K562 (cell line): ENCODE results near the gene DCTN2. TPM values are rescaled to one million over a fixed set of nuclear protein-coding genes. Genes with fewer than 3 reads are reported as not detected.

Source experiments
- ARID4B ChIP-seq: sonication (generic); formaldehyde crosslinking; IDR thresholded peaks from 2 replicates; pipeline ENCODE4 v1.8.0; 2022; ENCODE audit warnings: mild to moderate bottlenecking, missing genetic modification reagents
- CHD1 ChIP-seq: fragments of 200-600 bp; sonication (generic); IDR thresholded peaks from one replicate; pipeline ENCODE4 v1.6.1; 2012; ENCODE audit warnings: mild to moderate bottlenecking, moderate library complexity, low read length, inconsistent platforms
- E2F6 ChIP-seq, 2 experiments: IDR thresholded peaks; 2 replicates each; pipeline ENCODE4 v1.6.1; 2011; ENCODE audit warnings: borderline replicate concordance in 1 of 2, control low read depth in 1 of 2, low read depth in 1 of 2, low read length in 1 of 2, mild to moderate bottlenecking in 1 of 2, mixed read lengths in 1 of 2, moderate library complexity in 1 of 2; ENCODE audit not compliant: insufficient read depth in 1 of 2, insufficient read length in 1 of 2, poor library complexity in 1 of 2, severe bottlenecking in 1 of 2; ENCODE audit errors: extremely low read depth in 1 of 2
- ETV5 ChIP-seq: sonication (generic); formaldehyde crosslinking; IDR thresholded peaks from 2 replicates; pipeline ENCODE4 v1.4.0; 2020; ENCODE audit warnings: low read depth, mild to moderate bottlenecking, missing genetic modification reagents
- HDGF ChIP-seq: fragments of 450-650 bp; IDR thresholded peaks from 2 replicates; pipeline ENCODE4 v1.6.1; 2016
- PTRF ChIP-seq: fragments of 450-650 bp; IDR thresholded peaks from 2 replicates; pipeline ENCODE4 v1.6.1; 2016; ENCODE audit warnings: mild to moderate bottlenecking, missing genetic modification characterization, missing compliant biosample characterization
- RBM14 ChIP-seq: fragments of 200-400 bp; formaldehyde crosslinking; IDR thresholded peaks from 2 replicates; pipeline ENCODE4 v1.6.1; 2018; ENCODE audit warnings: low read depth, mild to moderate bottlenecking, low read length, moderate library complexity, borderline replicate concordance; ENCODE audit not compliant: insufficient read depth
- RFX7 ChIP-seq: fragments of 250-450 bp; sonication (Bioruptor Pico); IDR thresholded peaks from 2 replicates; pipeline ENCODE4 v1.5.1; 2021; ENCODE audit warnings: mild to moderate bottlenecking
- RNF2 ChIP-seq: sonication (generic); IDR thresholded peaks from 2 replicates; pipeline ENCODE4 v1.6.1; 2016
- SIN3B ChIP-seq: fragments of 450-650 bp; IDR thresholded peaks from 2 replicates; pipeline ENCODE4 v1.6.1; 2017; ENCODE audit warnings: low read depth, mild to moderate bottlenecking, moderate library complexity
- SP1 ChIP-seq: sonication (generic); formaldehyde crosslinking; IDR thresholded peaks from 2 replicates; pipeline ENCODE4 v1.8.1; 2022; ENCODE audit warnings: mild to moderate bottlenecking, missing genetic modification reagents
- SREBF1 ChIP-seq: fragments of 150-350 bp; IDR thresholded peaks from 2 replicates; pipeline ENCODE4 v1.6.1; 2014; ENCODE audit warnings: antibody characterized with exemption, low read depth, low read length, borderline replicate concordance
- SUPT5H ChIP-seq: fragments of 450-650 bp; IDR thresholded peaks from 2 replicates; pipeline ENCODE4 v1.6.1; 2016
- ZFP1 ChIP-seq: fragments of 450-650 bp; formaldehyde crosslinking; IDR thresholded peaks from 2 replicates; pipeline ENCODE4 v1.4.0; 2020; ENCODE audit warnings: mild to moderate bottlenecking, mixed read lengths
- ZNF239 ChIP-seq: fragments of 250-450 bp; sonication (Bioruptor Pico); IDR thresholded peaks from 2 replicates; pipeline ENCODE4 v1.4.0; 2020; ENCODE audit warnings: mild to moderate bottlenecking
- polyA plus RNA-seq, 8 experiments: library from polyadenylated mRNA; depleted of rRNA in 4 of 8; stranded (reverse) in 5 of 8; unstranded in 3 of 8; fragments of >200 nt; fragmentation: Nextera tagmentation in 2 of 8; fragmentation: Illumina TruSeq in 1 of 8; extraction: Ambion mirVana in 2 of 8; extraction: Trizol in 1 of 8; gene quantifications; 2 replicates each; pipeline versions ENCODE4 v1.2.1 to v1.2.3, GENCODE V29; 2011 to 2014; ENCODE audit warnings: inconsistent platforms in 1 of 8, missing spikeins in 1 of 8
- total RNA-seq, 7 experiments: library from RNA; depleted of rRNA in 6 of 7; stranded (reverse); fragments of >200 nt in 6 of 7; fragmentation: Illumina TruSeq in 2 of 7; extraction: Trizol in 2 of 7; gene quantifications; 2 replicates each; pipeline versions ENCODE4 v1.2.1 to v1.2.3, GENCODE V29; 2011 to 2021; ENCODE audit warnings: low replicate concordance in 1 of 7
- TF ChIP-seq, protein P1 (sequence below): fragments of 250-450 bp; sonication (Bioruptor Pico); IDR thresholded peaks from 2 replicates; pipeline ENCODE4 v1.6.1; 2021; ENCODE audit warnings: mild to moderate bottlenecking
- TF ChIP-seq, protein P2 (sequence below), 2 experiments: fragments of 150-350 bp in 1 of 2; IDR thresholded peaks; 2 replicates each; pipeline ENCODE4 v1.6.1; 2012 to 2016; ENCODE audit warnings: low read depth in 2 of 2, low read length in 2 of 2, mild to moderate bottlenecking in 1 of 2, moderate library complexity in 1 of 2

Gene DCTN2
- total and polyA plus RNA-seq, 9 of the 15 experiments (the other 6 are each of a cell fraction or from before 2014, with no cell fraction given): 43.6 to 270 (median 125) TPM

DNA sequence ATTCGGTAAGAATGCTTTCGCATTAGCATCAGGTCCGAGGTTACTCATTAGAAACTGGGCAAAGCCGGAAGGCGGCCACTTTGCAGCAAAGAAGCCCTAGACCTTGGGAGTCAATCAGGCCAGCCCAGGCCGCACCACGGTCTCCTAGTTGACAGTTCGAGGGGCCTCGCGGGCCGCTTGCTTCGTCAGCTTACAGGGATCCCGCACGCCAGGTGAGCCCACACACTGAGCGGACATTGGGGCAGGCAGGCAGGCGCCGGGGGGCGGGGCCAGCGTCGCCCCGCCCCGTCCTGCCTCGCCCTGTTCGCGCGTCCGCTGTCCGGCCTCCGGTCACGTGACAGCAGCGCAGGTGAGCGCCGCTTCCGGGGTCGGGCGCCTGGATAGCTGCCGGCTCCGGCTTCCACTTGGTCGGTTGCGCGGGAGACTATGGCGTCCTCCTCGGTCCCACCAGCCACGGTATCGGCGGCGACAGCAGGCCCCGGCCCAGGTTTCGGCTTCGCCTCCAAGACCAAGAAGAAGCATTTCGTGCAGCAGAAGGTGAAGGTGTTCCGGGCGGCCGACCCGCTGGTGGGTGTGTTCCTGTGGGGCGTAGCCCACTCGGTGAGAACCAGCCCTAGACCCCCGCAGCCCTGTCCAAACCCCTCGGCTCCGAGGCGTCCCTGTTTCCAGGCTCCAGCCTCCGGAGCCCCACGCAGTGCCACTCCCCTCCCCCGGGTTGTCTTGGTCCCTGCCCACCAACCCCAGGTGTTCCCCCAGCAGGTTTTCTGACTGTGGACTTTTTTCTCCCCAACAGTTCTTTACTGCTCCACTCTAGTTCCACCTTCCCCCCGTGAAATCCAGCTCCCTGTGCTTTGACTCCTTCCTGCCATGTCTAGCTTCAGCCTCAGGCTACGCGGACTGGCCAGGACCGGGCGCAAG, 44.1 kb upstream of the DCTN2 start, which contains the start of gene PIP4K2C (continued):
- TF ChIP-seq ARID4B (CRISPR knock-in tag) (peak; percentile 83; the same call in 1 of the 2 replicates), CHD1 (no peak), RBM14 (no peak), RNF2 (0 out of 2 replicates have a peak, but pooled peaks have one; percentile 30), ZFP1 (CRISPR knock-in tag) (peak; percentile 48; the same call in 1 of the 2 replicates), RFX7 (CRISPR knock-in tag) (no peak), SP1 (CRISPR knock-in tag) (peak; percentile 52; the same call in 1 of the 2 replicates), ZNF239 (CRISPR knock-in tag) (peak; percentile 13; the same call in 1 of the 2 replicates), E2F6 (IDR thresholded peaks at IDR 0.05; ENCODE audit: borderline replicate concordance in 1 of 2, extremely low read depth in 1 of 2, insufficient read depth in 1 of 2, insufficient read length in 1 of 2, low read depth in 1 of 2, low read length in 1 of 2, poor library complexity in 1 of 2, severe bottlenecking in 1 of 2) (peak; percentile 63 to 81), SUPT5H (peak; percentile 74), SREBF1 (0 out of 2 replicates have a peak, but pooled peaks have one; percentile 57), PTRF (no peak), SIN3B (peak; percentile 76), ETV5 (CRISPR knock-in tag) (peak; percentile 84; the same call in 1 of the 2 replicates), HDGF (no peak)
- TF ChIP-seq, protein P1, sequence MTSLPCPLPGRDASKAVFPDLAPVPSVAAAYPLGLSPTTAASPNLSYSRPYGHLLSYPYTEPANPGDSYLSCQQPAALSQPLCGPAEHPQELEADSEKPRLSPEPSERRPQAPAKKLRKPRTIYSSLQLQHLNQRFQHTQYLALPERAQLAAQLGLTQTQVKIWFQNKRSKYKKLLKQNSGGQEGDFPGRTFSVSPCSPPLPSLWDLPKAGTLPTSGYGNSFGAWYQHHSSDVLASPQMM: no peak
- TF ChIP-seq, protein P2, sequence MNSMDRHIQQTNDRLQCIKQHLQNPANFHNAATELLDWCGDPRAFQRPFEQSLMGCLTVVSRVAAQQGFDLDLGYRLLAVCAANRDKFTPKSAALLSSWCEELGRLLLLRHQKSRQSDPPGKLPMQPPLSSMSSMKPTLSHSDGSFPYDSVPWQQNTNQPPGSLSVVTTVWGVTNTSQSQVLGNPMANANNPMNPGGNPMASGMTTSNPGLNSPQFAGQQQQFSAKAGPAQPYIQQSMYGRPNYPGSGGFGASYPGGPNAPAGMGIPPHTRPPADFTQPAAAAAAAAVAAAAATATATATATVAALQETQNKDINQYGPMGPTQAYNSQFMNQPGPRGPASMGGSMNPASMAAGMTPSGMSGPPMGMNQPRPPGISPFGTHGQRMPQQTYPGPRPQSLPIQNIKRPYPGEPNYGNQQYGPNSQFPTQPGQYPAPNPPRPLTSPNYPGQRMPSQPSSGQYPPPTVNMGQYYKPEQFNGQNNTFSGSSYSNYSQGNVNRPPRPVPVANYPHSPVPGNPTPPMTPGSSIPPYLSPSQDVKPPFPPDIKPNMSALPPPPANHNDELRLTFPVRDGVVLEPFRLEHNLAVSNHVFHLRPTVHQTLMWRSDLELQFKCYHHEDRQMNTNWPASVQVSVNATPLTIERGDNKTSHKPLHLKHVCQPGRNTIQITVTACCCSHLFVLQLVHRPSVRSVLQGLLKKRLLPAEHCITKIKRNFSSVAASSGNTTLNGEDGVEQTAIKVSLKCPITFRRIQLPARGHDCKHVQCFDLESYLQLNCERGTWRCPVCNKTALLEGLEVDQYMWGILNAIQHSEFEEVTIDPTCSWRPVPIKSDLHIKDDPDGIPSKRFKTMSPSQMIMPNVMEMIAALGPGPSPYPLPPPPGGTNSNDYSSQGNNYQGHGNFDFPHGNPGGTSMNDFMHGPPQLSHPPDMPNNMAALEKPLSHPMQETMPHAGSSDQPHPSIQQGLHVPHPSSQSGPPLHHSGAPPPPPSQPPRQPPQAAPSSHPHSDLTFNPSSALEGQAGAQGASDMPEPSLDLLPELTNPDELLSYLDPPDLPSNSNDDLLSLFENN (IDR thresholded peaks at IDR 0.05; ENCODE audit: low read depth in 2 of 2, low read length in 2 of 2): no peak
